ENCODE results near the gene CHRNA10.

The CHRNA10 gene

GRCh38 chr11:3709977-3710376 is 38.8 kb upstream of the CHRNA10 start:
- Histone ChIP-seq H3K27me3 (ENCODE audit: insufficient read depth, low read length, poor library complexity, severe bottlenecking) (no peaks in the 10 kb centered on the region), H3K79me2 (ENCODE audit: insufficient read depth, low read length) (no peaks in the 10 kb centered on the region), H3K36me3 (ENCODE audit: insufficient read depth, low read length) (peaks cover 94% of the 10 kb centered on the region), H3K9me3 (ENCODE audit: insufficient read depth, low read depth, low read length) (no peaks in the 10 kb centered on the region), H3F3A (ENCODE audit: low read depth) (no peaks in the 10 kb centered on the region), H4K20me1 (ENCODE audit: insufficient read depth, low read length, poor library complexity, severe bottlenecking) (peaks cover 6% of the 10 kb centered on the region), H3K9ac (ENCODE audit: low read depth, low read length, poor library complexity, severe bottlenecking) (no peak overlapping the region), H3K4me1 (ENCODE audit: insufficient read depth, low read length, poor library complexity, severe bottlenecking) (no peaks in the 10 kb centered on the region), H2AFZ (ENCODE audit: low read length) (no peak overlapping the region), H3K4me3 (ENCODE audit: low read length, poor library complexity, severe bottlenecking) (no peak overlapping the region), H3K9me2 (replicated peaks; ENCODE audit: low read depth, low read length) (no peaks in the 10 kb centered on the region), H3K4me2 (ENCODE audit: low read depth, low read length, poor library complexity, severe bottlenecking) (no peak overlapping the region)
- TF ChIP-seq EZH2phosphoT487 (IDR thresholded peaks at IDR 0.05; ENCODE audit: borderline replicate concordance) (no peak), CTCF (conservative IDR thresholded peaks at IDR 0.05; ENCODE audit: low read length) (no peak)

- no peaks in the 10 kb centered on the region for H3F3A ChIP-seq (ENCODE audit: low read depth)
- no peaks in the 10 kb centered on the region for H3K27me3 ChIP-seq (ENCODE audit: insufficient read depth, low read length, poor library complexity, severe bottlenecking)
- TF ChIP-seq CTCF (conservative IDR thresholded peaks at IDR 0.05; ENCODE audit: low read length) (no peak), EZH2phosphoT487 (IDR thresholded peaks at IDR 0.05; ENCODE audit: borderline replicate concordance) (no peak)
- no peaks in the 10 kb centered on the region for H3K4me1 ChIP-seq (ENCODE audit: insufficient read depth, low read length, poor library complexity, severe bottlenecking)
- H3K9me3 ChIP-seq (ENCODE audit: insufficient read depth, low read depth, low read length), result no peaks in the 10 kb centered on the region
- peaks cover 6% of the 10 kb centered on the region for H4K20me1 ChIP-seq (ENCODE audit: insufficient read depth, low read length, poor library complexity, severe bottlenecking)
- H3K9me2 ChIP-seq (replicated peaks; ENCODE audit: low read depth, low read length), result no peaks in the 10 kb centered on the region
- no peaks in the 10 kb centered on the region for H3K79me2 ChIP-seq (ENCODE audit: insufficient read depth, low read length)
- peaks cover 95% of the 10 kb centered on the region for H3K36me3 ChIP-seq (ENCODE audit: insufficient read depth, low read length)
- H3K4me2 ChIP-seq (ENCODE audit: low read depth, low read length, poor library complexity, severe bottlenecking), result no peak overlapping the region
- no peak overlapping the region for H3K9ac ChIP-seq (ENCODE audit: low read depth, low read length, poor library complexity, severe bottlenecking)
- no peak overlapping the region for H3K4me3 ChIP-seq (ENCODE audit: low read length, poor library complexity, severe bottlenecking)
- H2AFZ ChIP-seq (ENCODE audit: low read length), result no peak overlapping the region
These were observed 36.0 kb upstream of the CHRNA10 start for GRCh38 chr11:3707176-3707575.

GRCh38 chr11:3703383-3703782 is 32.2 kb upstream of the CHRNA10 start:
- Histone ChIP-seq H3K9ac (ENCODE audit: low read depth, low read length, poor library complexity, severe bottlenecking) (no peak overlapping the region), H2AFZ (ENCODE audit: low read length) (no peak overlapping the region), H3K4me1 (ENCODE audit: insufficient read depth, low read length, poor library complexity, severe bottlenecking) (no peaks in the 10 kb centered on the region), H3F3A (ENCODE audit: low read depth) (0 out of 2 replicates have a peak, but pooled peaks cover 4% of the 10 kb centered on the region), H3K9me2 (replicated peaks; ENCODE audit: low read depth, low read length) (no peaks in the 10 kb centered on the region), H3K9me3 (ENCODE audit: insufficient read depth, low read depth, low read length) (no peaks in the 10 kb centered on the region), H3K79me2 (ENCODE audit: insufficient read depth, low read length) (no peaks in the 10 kb centered on the region), H3K36me3 (ENCODE audit: insufficient read depth, low read length) (peaks cover 96% of the 10 kb centered on the region), H3K4me3 (ENCODE audit: low read length, poor library complexity, severe bottlenecking) (no peak overlapping the region), H3K4me2 (ENCODE audit: low read depth, low read length, poor library complexity, severe bottlenecking) (no peak overlapping the region), H4K20me1 (ENCODE audit: insufficient read depth, low read length, poor library complexity, severe bottlenecking) (no peaks in the 10 kb centered on the region), H3K27me3 (ENCODE audit: insufficient read depth, low read length, poor library complexity, severe bottlenecking) (no peaks in the 10 kb centered on the region)
- TF ChIP-seq EZH2phosphoT487 (IDR thresholded peaks at IDR 0.05; ENCODE audit: borderline replicate concordance) (no peak), CTCF (conservative IDR thresholded peaks at IDR 0.05; ENCODE audit: low read length) (no peak)
